ENCODE data around the gene IRAK2.

Gene IRAK2

DNA sequence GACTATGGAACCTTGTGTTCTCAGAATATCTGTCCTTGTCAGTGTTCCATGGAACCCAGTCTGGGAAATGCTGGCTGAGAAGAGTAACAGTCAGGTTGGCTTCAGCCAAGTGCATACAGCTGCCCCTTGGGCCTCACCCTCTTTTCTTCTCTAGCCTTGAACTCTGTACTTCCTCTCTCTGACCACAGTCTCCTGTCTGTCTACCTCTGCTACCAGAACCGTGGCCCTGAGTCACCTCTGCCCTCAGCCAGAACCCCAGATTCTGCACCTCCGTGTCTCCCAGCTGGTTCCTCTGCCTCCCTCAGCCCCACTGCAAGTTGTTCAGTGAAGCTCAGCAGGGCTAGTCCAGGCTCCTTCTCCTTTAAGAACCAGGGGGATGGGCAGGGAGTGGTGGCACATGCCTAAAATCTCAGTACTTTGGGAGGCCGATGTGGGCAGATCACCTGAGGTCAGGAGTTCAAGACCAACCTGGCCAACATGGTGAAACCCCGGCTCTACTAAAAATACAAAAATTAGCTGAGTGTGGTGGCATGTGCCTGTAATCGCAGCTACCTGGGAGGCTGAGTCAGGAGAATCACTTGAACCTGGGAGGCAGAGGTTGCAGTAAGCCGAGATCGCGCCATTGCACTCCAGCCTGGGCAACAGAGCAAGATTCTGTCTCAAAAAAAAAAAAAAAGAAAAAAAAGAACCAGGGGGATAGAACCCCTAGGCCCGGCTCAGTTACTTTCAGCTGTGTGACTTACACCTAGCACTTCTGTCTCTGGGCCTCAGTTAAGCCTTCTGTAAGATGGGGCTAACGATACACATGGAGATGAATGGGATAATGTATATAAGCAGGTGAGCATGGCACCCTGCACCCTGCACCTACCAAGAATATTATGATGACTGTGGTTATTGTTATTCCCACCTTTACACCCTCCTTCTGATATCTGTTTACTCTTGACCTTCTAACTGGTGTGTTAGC is 59.2 kb downstream of the IRAK2 start:
- peak overlapping the region; percentile 85 for H3K27ac Mint-ChIP-seq
- H3K4me3 Mint-ChIP-seq = no peak overlapping the region
- H3K4me1 Mint-ChIP-seq = peaks cover 78% of the 10 kb centered on the region
- peak; percentile 87 for ATAC-seq
- H3K9me3 Mint-ChIP-seq = peaks cover 3% of the 10 kb centered on the region
- no peaks in the 10 kb centered on the region for H3K27me3 Mint-ChIP-seq
- peaks cover 39% of the 10 kb centered on the region for H3K36me3 Mint-ChIP-seq

DNA sequence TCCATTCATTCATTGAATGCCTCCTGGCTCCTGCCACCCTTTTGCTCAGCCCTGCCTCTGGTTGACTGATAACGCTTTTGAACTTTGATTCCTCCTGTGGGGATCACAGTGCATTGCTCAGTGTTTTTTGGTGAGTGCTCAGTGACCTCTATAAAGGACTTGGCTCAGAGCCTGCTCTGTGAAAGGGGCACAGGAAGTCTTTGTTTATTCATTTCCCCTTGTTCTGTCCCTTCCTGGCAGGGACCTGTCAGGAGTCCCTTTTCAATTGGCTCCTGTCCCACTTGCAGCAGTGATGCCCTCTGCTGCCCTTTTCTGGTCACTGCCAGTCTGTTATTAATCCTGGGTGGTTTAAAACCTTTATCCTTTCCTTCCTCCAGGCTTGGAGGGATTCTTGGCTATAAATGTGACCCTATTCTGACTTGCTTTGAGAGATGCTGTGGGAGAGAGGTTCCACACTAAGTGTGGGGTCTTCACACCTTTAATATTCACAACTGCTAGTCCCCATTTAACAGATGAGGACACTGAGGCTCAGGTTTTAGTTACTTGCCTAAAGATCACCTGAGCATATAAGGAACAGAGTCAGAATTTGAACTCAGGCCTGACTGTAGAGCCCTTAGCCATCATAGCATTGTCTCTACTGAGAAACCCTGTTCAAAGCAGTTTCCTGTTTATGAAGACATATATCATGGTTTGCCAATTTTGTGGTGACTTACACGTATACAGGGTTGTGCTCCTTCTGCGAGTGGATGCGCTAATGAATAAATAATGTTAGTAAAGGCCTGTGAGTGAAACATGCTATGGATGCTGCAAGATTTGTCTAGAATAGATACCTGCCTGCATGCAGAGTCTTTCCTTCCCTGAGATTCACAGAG is 60.3 kb downstream of the IRAK2 start:
- peak; percentile 65 for ATAC-seq
- Mint-ChIP-seq H3K4me3 (peak overlapping the region; percentile 62), H3K4me1 (peaks cover 72% of the 10 kb centered on the region), H3K9me3 (peaks cover 3% of the 10 kb centered on the region), H3K27ac (peak overlapping the region; percentile 85), H3K27me3 (no peaks in the 10 kb centered on the region), H3K36me3 (peaks cover 38% of the 10 kb centered on the region)

DNA sequence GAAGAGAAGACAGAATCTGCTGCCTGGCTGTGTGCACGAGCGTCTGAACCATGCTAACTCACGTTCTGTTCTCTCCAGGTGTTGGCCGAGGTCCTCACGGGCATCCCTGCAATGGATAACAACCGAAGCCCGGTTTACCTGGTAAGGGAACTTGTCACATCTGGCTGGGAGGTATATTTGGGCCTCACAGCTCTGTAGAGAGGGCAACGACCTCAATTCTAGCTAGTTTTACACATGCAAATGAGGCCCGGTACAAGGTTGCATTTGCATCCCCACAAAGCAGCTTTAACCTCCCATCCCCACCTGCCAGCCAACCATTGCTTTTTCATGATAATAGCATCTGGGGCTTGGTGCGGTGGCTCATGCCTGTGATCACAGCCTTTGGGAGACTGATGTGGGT is 61.6 kb downstream of the IRAK2 start:
- Mint-ChIP-seq H3K36me3 (peaks cover 30% of the 10 kb centered on the region), H3K27me3 (no peaks in the 10 kb centered on the region), H3K9me3 (peaks cover 3% of the 10 kb centered on the region), H3K27ac (peak overlapping the region; percentile 42), H3K4me1 (peaks cover 59% of the 10 kb centered on the region), H3K4me3 (no peak overlapping the region)
- ATAC-seq = peak; percentile 62

DNA sequence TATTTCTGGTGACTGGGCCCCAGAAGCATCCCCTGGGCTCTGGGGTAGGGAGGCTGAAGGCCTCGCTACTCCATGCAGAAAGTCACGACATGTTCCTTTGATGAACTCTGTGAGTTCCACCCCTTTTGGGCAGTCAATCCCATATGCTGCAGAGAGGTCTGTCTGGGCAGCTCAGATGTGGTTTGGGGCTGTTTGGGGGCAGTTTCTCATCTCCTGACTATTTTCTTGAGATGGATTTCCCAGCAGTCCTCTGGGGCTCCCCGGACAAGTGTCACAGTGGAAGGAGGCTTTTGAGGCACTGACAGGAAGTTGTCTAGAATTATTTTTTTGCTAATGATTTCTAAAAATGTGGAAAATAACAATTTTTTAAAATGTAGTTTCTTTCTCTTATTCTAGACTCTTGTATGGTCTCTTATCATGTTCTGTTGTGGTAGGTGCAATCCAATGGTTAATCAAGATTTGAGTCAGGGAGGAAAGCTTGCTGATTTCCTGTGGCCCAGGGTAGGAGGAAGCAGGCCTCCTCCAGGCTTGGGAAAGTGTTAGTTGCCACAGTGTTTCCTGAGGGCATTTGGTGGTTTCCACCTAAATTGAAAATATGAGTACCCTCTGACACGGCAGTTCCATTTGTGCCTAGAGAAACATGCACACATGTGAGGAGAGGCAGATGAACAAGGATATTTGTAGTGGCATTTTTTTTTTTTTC is 63.7 kb downstream of the IRAK2 start:
- Mint-ChIP-seq H3K36me3 (peaks cover 25% of the 10 kb centered on the region), H3K27me3 (no peaks in the 10 kb centered on the region), H3K27ac (peak overlapping the region; percentile 64), H3K9me3 (peaks cover 3% of the 10 kb centered on the region), H3K4me1 (peaks cover 50% of the 10 kb centered on the region), H3K4me3 (no peak overlapping the region)
- no peak for ATAC-seq

DNA sequence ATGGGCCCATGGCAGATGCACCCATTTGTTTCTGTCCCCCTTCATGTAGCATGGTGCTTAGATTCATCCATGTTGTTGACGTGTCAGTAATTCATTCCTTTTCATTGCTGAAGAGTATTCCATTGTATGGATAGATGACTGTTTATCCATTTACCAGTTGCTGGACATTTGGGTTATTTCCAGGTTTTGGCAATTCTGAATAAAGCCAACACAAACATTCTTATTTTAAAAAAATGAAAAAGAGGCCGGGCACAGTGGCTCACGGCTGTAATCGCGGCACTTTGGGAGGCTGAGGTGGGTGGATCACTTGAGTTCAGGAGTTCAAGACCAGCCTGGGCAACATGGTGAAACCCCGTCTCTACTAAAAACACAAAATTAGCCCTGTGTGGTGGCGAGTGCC is 64.9 kb downstream of the IRAK2 start:
- Mint-ChIP-seq H3K4me3 (no peak overlapping the region), H3K4me1 (peaks cover 39% of the 10 kb centered on the region), H3K36me3 (peaks cover 23% of the 10 kb centered on the region), H3K9me3 (peaks cover 2% of the 10 kb centered on the region), H3K27me3 (no peaks in the 10 kb centered on the region), H3K27ac (no peak overlapping the region)
- no peak for ATAC-seq

DNA sequence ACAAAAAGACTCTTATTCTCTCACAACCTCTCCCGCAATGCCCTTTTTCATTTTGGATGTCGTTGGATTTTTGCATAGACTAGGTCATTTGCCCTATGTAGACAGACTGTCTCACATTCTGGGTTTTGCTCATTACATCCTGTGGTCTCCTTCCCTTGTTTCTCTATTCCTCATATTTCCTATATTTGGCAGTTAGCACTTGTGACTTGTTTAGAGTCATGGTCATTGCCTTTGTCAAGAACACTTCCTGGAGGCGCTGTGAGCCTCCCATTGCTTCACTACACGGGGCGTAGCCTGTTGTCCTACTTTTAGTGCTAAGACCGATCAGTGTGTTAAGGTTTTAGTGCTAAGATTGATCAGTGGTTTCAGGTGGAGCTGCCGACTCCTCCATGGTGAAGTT is 67.4 kb downstream of the IRAK2 start:
- peak; percentile 79 for ATAC-seq
- Mint-ChIP-seq H3K4me1 (peaks cover 17% of the 10 kb centered on the region), H3K4me3 (peak overlapping the region; percentile 24), H3K27me3 (no peaks in the 10 kb centered on the region), H3K9me3 (no peaks in the 10 kb centered on the region), H3K36me3 (peaks cover 43% of the 10 kb centered on the region), H3K27ac (peak overlapping the region; percentile 56)

DNA sequence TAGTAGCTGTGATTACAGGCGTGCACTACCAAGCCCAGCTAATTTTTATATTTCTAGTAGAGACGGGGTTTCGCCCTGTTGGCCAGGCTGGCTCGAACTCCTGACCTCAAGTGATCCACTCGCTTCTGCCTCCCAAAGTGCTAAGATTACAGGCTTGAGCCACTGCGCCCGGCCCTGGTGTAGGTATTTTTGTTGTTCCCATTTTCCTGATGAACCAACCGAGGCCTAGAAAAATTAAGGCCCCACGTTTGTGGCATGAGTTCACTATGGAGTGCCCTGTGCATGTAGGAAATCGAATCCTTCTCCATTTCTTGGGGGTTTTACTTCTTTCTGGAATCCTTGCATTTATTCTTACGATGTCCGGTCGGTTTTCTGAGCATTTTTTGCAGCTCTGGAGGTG is 69.3 kb downstream of the IRAK2 start:
- no peak overlapping the region for H3K27ac Mint-ChIP-seq
- no peak overlapping the region for H3K4me3 Mint-ChIP-seq
- peaks cover 9% of the 10 kb centered on the region for H3K4me1 Mint-ChIP-seq
- no peaks in the 10 kb centered on the region for H3K9me3 Mint-ChIP-seq
- H3K27me3 Mint-ChIP-seq = no peaks in the 10 kb centered on the region
- no peak for ATAC-seq
- H3K36me3 Mint-ChIP-seq = peaks cover 56% of the 10 kb centered on the region

DNA sequence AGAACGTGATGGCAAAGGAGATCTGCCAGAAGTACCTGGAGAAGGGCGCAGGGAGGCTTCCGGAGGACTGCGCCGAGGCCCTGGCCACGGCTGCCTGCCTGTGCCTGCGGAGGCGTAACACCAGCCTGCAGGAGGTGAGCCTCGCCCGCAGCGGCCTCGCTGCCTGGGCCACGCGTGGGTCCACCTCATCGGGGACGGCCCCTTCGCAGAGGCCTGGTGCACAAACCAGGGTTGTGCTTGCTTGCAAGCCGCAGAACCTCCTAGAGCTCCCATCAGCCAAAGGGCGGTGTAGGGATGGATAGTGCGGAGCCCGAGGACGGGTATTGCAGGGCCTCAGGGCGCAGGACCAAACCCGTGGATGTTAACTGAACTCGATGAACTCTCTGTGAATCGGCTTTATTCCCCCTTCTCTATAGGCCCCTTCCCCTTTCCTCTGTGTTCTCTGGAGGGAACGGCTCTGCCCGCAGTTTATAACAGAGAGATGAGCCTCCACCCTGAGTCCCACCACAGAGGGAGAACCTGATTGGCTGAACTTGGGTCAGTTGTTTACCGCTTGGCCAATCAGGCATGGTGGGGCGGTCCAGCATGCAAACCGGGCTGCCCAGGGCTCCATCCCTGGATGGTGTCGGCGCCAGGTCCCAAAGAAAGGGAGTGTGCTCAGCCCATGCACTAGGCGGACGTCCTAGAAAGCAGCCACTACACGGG is 70.0 kb downstream of the IRAK2 start:
- no peaks in the 10 kb centered on the region for H3K9me3 Mint-ChIP-seq
- peaks cover 9% of the 10 kb centered on the region for H3K4me1 Mint-ChIP-seq
- peaks cover 58% of the 10 kb centered on the region for H3K36me3 Mint-ChIP-seq
- no peak overlapping the region for H3K27ac Mint-ChIP-seq
- no peaks in the 10 kb centered on the region for H3K27me3 Mint-ChIP-seq
- no peak for ATAC-seq
- H3K4me3 Mint-ChIP-seq = no peak overlapping the region

DNA sequence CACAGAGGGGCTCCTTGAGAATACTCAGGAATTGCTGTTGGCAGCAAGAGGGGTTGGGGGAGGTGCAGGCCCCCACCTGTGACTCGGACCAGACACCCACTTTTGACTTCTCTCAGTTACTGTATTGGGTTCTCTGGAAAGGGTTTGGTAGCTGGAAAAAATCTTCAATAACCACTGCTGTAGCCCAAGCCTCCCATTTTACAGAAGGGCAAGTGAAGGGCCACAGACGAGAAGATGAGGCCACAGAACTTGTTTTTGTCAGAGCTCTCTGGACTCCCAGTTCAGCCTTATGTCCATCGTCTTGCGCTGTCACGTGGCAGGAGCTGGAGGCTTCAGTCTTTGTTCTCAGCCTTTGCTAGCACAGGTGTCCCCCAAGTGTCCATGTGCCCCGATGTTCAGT is 70.8 kb downstream of the IRAK2 start:
- no peak for ATAC-seq
- H3K4me3 Mint-ChIP-seq = no peak overlapping the region
- H3K4me1 Mint-ChIP-seq = peaks cover 9% of the 10 kb centered on the region
- no peak overlapping the region for H3K27ac Mint-ChIP-seq
- H3K9me3 Mint-ChIP-seq = no peaks in the 10 kb centered on the region
- no peaks in the 10 kb centered on the region for H3K27me3 Mint-ChIP-seq
- H3K36me3 Mint-ChIP-seq = peaks cover 62% of the 10 kb centered on the region

DNA sequence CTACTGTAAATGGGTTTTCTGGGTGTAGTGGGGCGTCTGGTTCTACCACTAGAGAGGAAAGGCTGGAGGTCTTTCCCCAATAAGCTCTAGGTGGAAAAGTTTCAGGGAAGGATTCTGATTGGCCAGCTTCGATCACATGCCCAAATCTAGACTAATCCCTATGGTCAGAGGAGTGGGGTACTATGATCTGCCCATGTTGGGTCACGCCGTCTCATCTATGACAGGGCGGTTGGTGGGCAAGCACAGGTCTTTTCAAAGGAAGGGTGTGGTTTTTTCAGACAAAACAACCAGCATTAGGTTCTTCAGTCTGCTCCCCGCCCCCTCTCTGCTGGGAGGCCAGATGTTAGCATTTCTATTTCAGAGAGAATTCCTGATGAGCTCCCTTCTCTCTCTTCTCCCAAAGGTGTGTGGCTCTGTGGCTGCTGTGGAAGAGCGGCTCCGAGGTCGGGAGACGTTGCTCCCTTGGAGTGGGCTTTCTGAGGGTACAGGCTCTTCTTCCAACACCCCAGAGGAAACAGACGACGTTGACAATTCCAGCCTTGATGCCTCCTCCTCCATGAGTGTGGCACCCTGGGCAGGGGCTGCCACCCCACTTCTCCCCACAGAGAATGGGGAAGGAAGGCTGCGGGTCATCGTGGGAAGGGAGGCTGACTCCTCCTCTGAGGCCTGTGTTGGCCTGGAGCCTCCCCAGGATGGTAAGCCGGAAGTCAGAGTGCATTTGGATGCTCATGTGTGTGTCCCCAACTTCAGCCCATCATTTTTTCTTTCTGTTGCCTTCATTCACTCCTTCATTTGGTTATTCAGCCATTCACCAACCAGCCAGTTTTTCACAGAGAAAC is 73.8 kb downstream of the IRAK2 start:
- no peak for ATAC-seq
- Mint-ChIP-seq H3K9me3 (no peaks in the 10 kb centered on the region), H3K36me3 (peaks cover 70% of the 10 kb centered on the region), H3K4me3 (no peak overlapping the region), H3K27ac (peak overlapping the region; percentile 30), H3K4me1 (peaks cover 13% of the 10 kb centered on the region), H3K27me3 (no peaks in the 10 kb centered on the region)

DNA sequence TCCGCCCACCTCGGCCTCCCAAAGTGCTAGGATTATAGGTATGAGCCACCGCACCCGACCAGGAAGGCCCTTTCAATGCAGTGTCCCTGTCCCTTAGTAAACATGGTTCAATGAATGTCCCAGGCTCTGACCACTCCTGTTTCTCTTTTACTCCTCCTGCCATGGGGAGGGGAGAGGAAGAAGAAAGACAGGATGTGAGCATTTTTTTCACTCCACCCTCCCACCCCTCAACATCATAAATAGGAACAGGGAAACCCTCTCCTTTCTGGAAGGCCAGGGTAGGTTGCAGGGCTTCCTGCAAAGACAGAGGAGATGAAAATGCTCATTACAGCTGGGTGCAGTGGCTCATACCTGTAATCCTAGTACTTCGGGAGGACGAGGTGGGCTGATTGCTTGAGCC is 76.1 kb downstream of the IRAK2 start:
- H3K36me3 Mint-ChIP-seq = peaks cover 81% of the 10 kb centered on the region
- peaks cover 11% of the 10 kb centered on the region for H3K9me3 Mint-ChIP-seq
- no peak overlapping the region for H3K4me3 Mint-ChIP-seq
- no peak for ATAC-seq
- no peaks in the 10 kb centered on the region for H3K27me3 Mint-ChIP-seq
- H3K4me1 Mint-ChIP-seq = peaks cover 13% of the 10 kb centered on the region
- H3K27ac Mint-ChIP-seq = no peak overlapping the region

DNA sequence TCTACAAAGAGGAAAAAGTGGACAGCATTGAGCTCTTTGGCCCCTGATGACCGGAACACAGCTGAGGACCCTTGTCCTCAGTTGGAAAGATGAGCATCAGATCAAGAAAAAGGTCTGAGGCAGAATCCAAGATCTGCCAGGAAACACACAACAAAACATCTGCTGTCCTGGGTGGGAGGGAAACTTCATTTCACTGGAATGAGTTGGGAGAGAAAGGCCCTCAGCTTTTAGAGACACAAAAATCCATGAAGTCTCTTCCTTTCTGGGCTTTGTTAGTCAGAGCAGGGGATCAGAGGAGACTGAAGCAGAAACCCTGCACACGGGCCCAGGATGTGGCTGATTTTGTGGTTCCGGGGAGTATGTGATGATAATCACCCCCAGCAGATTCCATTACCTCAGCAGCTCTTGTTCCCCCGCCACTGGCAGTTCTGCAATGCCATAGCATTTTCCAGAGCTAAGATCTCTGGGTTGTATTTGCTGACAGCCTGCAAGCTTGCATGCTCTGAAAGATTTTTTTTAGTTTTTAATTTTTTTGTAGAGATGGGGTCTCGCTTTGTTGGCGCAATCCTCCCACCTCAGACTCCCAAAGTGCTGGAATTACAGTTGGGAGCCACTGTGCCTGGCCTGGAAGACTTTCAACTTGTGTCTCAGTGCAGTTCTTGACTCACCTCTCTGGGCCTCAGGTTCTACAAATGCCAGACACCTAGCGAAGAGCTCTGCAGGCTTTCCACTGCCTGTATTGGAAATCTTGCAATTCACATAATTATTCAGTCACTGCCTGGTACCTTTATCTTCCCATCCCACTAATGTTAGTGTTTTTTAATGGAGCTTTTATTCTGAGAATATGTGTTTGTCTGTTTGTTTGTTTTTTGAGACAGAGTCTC is 77.7 kb downstream of the IRAK2 start:
- Mint-ChIP-seq H3K27ac (peak overlapping the region; percentile 82), H3K4me1 (peaks cover 14% of the 10 kb centered on the region), H3K27me3 (no peaks in the 10 kb centered on the region), H3K9me3 (peaks cover 13% of the 10 kb centered on the region), H3K4me3 (no peak overlapping the region), H3K36me3 (peaks cover 71% of the 10 kb centered on the region)
- peak; percentile 84 for ATAC-seq

DNA sequence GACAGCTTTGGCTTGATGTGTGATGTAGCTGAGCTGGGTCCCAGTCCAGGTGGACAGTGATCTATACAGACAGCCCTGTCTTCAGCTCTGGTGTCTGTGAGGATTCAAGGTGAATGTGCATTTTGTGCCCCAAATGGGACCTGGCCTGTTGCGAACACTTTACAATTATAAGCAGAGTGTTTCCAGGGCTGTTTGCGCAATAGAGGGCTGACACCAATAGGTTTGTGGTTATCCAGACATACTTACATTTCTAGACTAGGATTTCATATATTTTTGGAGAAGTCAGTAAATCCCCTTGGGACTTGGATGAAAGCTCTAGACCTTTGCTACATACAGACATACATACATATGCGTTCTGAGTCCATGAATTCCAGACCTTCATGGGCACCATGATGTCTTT is 79.3 kb downstream of the IRAK2 start:
- H3K9me3 Mint-ChIP-seq = peaks cover 13% of the 10 kb centered on the region
- H3K4me3 Mint-ChIP-seq = no peak overlapping the region
- peaks cover 26% of the 10 kb centered on the region for H3K4me1 Mint-ChIP-seq
- peaks cover 55% of the 10 kb centered on the region for H3K36me3 Mint-ChIP-seq
- H3K27me3 Mint-ChIP-seq = no peaks in the 10 kb centered on the region
- no peak overlapping the region for H3K27ac Mint-ChIP-seq
- no peak for ATAC-seq
